A673 (cell line): ENCODE data around the gene MRPS26.

Experiments
- CTCF ChIP-seq: fragments of 300-800, 200-600 bp; sonication (generic); conservative IDR thresholded peaks from 2 replicates; pipeline ENCODE4 v1.5.1; 2017; ENCODE audit warnings: low read depth, mild to moderate bottlenecking, antibody characterized with exemption, low read length, moderate library complexity, mixed read lengths
- EZH2 ChIP-seq: fragments of 200-600 bp; sonication (generic); IDR thresholded peaks from 2 replicates; pipeline ENCODE4 v1.6.1; 2017; ENCODE audit warnings: borderline replicate concordance, low read depth, mild to moderate bottlenecking, mixed read lengths, antibody characterized with exemption, low read length; ENCODE audit not compliant: poor library complexity, severe bottlenecking

GRCh38 chr20:3094848-3095629 is 49.2 kb downstream of the MRPS26 start:
- TF ChIP-seq CTCF: no peak
- TF ChIP-seq EZH2: no peak
